ENCODE results near the gene PLXNA2.

- TF ChIP-seq CTCF (IDR thresholded peaks at IDR 0.05): no peak
- no peak for TF ChIP-seq POLR2A (IDR thresholded peaks at IDR 0.05)
- TF ChIP-seq EP300 (IDR thresholded peaks at IDR 0.05): no peak
- TF ChIP-seq POLR2AphosphoS5 (IDR thresholded peaks at IDR 0.05): no peak
These were observed 202.1 kb downstream of the PLXNA2 start for GRCh38 chr1:208042041-208042615.
